PC-3 (cell line): ENCODE data around the gene MORC3.

Source experiments
- CTCF ChIP-seq: fragments of 300-600 bp; sonication (generic); conservative IDR thresholded peaks from 2 replicates; pipeline ENCODE4 v1.5.1; 2017; ENCODE audit warnings: antibody characterized with exemption, low read depth, mild to moderate bottlenecking, low read length
- EZH2phosphoT487 ChIP-seq: fragments of 300-600 bp; sonication (generic); IDR thresholded peaks from 2 replicates; pipeline ENCODE4 v1.6.1; 2018; ENCODE audit warnings: mild to moderate bottlenecking, antibody characterized with exemption, low read length, borderline replicate concordance

- TF ChIP-seq CTCF: no peak
- TF ChIP-seq EZH2phosphoT487: no peak
Observed at GRCh38 chr21:36388835-36389234, 68.8 kb downstream of the MORC3 start.
